Measurements from ENCODE around the gene AP4B1.

Gene AP4B1

GRCh38 chr1:113895961-113896360 lies 8.6 kb downstream of the AP4B1 start:
- H3K4me3 ChIP-seq (replicated peaks; ENCODE audit: low read depth, low read length): no peak overlapping the region
- no peak for DNase-seq (ENCODE audit: extremely low read depth, low read depth)
- TF ChIP-seq CTCF (IDR thresholded peaks at IDR 0.05; ENCODE audit: low read depth, low read length, missing control alignments): no peak

- H3K4me3 ChIP-seq (replicated peaks; ENCODE audit: low read depth, low read length): no peak overlapping the region
- DNase-seq (ENCODE audit: extremely low read depth, low read depth): no peak
- TF ChIP-seq CTCF (IDR thresholded peaks at IDR 0.05; ENCODE audit: low read depth, low read length, missing control alignments): no peak
Measured at GRCh38 chr1:113895098-113895497, 9.5 kb downstream of the AP4B1 start.

DNA sequence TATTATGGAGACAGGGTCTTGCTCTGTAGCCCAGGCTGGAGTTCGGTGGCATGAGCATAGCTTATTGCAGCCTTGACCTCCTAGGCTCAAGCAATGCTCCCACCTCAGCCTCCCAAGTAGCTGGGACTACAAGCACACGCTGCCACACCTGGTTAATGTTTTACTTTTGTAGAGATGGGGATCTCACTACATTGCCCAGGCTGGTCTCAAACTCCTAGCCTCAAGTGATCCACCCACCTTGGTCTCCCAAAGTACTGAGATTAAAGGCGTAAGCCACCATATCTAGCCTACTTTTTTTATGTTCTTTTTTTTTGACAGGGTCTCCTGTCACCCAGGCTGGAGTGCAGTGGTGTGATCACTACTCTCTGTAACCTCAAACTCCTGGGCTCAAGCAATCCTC lies 11.3 kb downstream of the AP4B1 start:
- H3K4me3 ChIP-seq (replicated peaks; ENCODE audit: low read depth, low read length): no peak overlapping the region
- no peak for TF ChIP-seq CTCF (IDR thresholded peaks at IDR 0.05; ENCODE audit: low read depth, low read length, missing control alignments)
- no peak for DNase-seq (ENCODE audit: extremely low read depth, low read depth)

GRCh38 chr1:113891631-113892220 lies 12.9 kb downstream of the AP4B1 start:
- no peak overlapping the region for H3K4me3 ChIP-seq (replicated peaks; ENCODE audit: low read depth, low read length)
- no peak for DNase-seq (ENCODE audit: extremely low read depth, low read depth)
- TF ChIP-seq CTCF (IDR thresholded peaks at IDR 0.05; ENCODE audit: low read depth, low read length, missing control alignments): no peak

GRCh38 chr1:113890816-113891215 lies 13.8 kb downstream of the AP4B1 start:
- no peak for TF ChIP-seq CTCF (IDR thresholded peaks at IDR 0.05; ENCODE audit: low read depth, low read length, missing control alignments)
- H3K4me3 ChIP-seq (replicated peaks; ENCODE audit: low read depth, low read length): no peak overlapping the region
- no peak for DNase-seq (ENCODE audit: extremely low read depth, low read depth)

DNA sequence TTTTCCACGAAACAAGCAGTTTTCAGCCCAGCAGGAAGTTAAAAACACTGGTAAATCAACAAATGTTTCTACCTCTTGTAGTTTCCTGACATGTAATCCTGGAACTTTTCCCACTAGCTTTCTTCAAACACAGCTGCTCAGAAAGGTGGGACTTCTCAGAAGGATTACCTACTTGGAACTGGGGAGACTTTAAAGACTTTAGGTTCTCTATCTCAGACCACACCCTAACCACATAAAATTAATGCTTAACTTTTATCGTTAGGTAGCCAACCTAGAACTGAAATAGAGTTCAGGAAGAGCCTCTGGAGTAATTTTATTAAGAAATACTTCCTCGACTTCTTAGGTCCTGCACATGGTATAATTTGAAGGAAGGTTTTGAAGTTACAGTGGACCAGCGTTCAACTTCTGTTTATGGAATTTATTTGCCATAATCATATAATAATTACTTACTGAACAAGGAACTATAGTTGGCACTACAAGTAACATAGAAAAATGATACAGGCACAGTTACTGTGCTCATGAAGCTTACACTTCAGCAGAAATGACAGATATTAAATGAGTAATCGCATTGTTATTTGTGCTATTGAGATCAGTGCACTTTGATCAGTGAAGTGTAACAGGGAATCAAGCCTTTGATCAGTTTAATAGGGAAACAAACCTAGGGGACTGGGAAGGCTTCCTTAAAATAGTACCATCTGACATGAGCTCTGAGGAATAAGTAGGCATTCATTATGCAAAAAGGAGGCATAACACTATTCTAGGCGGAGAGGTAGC lies 17.0 kb downstream of the AP4B1 start, which contains the start of gene BCL2L15:
Gene BCL2L15 (minus strand): TSS at position 180 of the 774 bp plus-strand sequence. CDS start 206 bp downstream, outside the sequence.
- no peak for TF ChIP-seq CTCF (IDR thresholded peaks at IDR 0.05; ENCODE audit: low read depth, low read length, missing control alignments)
- no peak for DNase-seq (ENCODE audit: extremely low read depth, low read depth)

More for the DNA sequence above, 17.0 kb downstream of the AP4B1 start, which contains the start of gene BCL2L15:
- H3K4me3 ChIP-seq (replicated peaks; ENCODE audit: low read depth, low read length): no peak within 1 kb of the TSS

All from HFF-Myc (cell line).